GM23248 (cell line): ENCODE measurements around the gene SERAC1.

ENCODE experiments used
- EZH2 ChIP-seq: fragments of 200-600 bp; sonication (generic); IDR thresholded peaks from 2 replicates; pipeline ENCODE4 v1.6.1; 2018; ENCODE audit warnings: antibody characterized with exemption, mild to moderate bottlenecking; ENCODE audit not compliant: insufficient read depth, poor library complexity, severe bottlenecking
- EZH2phosphoT487 ChIP-seq: fragments of 200-600 bp; sonication (generic); IDR thresholded peaks from 2 replicates; pipeline ENCODE4 v1.6.1; 2018; ENCODE audit warnings: antibody characterized with exemption, moderate library complexity, mild to moderate bottlenecking, low read depth; ENCODE audit not compliant: insufficient read depth

DNA sequence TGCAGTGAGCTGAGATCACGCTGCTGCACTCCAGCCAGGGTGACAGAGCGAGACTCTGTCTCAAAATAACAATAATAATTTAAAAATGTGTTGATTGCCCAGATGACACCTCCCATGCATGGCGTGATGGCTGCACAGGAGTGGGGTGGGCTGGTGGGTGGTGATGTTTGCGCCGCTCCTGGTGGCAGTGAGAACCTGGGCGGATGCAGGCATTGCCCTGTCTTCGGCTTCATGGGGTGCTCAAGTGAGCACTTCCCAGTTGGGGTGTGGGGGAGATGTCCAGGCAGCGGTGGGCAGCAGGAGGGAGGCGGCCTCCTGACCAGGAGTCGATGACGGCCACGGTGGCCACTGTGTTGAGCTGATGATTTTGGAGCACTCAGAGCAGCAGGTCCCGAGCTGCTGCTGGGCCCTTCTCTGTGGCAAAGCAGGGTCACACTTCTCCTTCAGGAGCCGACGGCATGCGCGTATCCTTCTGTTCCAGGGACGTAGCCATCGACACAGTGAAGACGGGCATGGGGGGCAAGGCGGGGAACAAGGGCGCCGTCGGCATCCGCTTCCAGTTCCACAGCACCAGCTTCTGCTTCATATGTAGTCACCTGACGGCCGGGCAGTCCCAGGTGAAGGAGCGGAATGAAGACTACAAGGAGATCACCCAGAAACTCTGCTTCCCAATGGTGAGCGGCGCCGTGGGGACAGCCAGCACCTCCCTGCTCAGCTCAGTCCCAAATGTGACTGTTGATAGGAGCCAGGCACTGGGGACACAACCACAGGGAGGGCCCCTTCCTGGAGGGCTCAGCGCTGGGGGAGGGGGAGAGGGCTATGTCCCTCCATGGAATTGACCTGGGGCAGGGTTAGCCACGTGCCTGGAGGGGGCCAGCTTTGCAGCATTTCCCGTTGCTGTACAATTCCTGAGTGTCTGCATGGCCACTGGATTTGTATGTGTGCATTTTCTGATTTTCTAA, 96.7 kb downstream of the SERAC1 start:
- TF ChIP-seq EZH2 (no peak), EZH2phosphoT487 (no peak)
